ENCODE data around the gene SYNDIG1. TPM values are rescaled to one million over a fixed set of nuclear protein-coding genes. Genes with fewer than 3 reads are reported as not detected.

SYNDIG1 gene
- total and polyA plus RNA-seq, 9 of the 15 experiments (the other 6 are each of a cell fraction or from before 2014, with no cell fraction given): not detected

DNA sequence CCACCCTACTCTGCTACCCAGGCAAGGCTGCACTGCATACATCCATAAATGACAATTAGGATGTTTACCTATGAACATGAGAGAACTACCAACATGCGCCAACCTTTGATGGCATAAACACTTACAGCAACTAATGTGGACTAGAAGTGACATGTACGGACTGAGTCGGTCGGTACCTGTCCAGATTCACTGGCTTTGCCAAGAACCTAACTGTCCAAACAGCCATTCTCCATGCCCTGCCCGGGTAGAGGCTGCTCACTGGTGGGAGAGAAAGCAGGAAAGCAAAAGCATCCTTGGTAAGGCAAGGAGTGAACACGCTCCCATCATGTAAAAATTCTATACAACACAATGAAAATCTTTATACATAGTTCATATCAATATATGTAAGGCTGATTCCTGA is 30.0 kb downstream of the SYNDIG1 start:
- no peaks in the 10 kb centered on the region for H3K4me1 ChIP-seq (replicated peaks in 1 of 2; ENCODE audit: control insufficient read depth in 2 of 2, insufficient read depth in 2 of 2, low read length in 2 of 2)
- H3K27ac ChIP-seq (ENCODE audit: extremely low read depth, low read depth, low read length): no peak overlapping the region
- no peak overlapping the region for H2AFZ ChIP-seq (ENCODE audit: low read depth, low read length)
- no peaks in the 10 kb centered on the region for H3K79me2 ChIP-seq (ENCODE audit: control insufficient read depth, insufficient read depth, low read length)
- H3K9me3 ChIP-seq (replicated peaks; ENCODE audit: control insufficient read depth, insufficient read depth, low read depth, low read length): no peaks in the 10 kb centered on the region
- intact Hi-C loops (cut with micrococcal nuclease) (no loop called here), in situ Hi-C loops (cut with MboI) (no loop called here)
- POLR2A ChIA-PET: no interaction called here
- no peaks in the 10 kb centered on the region for H3K36me3 ChIP-seq (ENCODE audit: control insufficient read depth, insufficient read depth, low read length)
- CTCF ChIA-PET (ENCODE audit: low intra/inter-chr PET ratio): no interaction called here
- no peak for DNase-seq (ENCODE audit: extremely low read depth in 1 of 4, low spot score in 3 of 4)
- H3K9me1 ChIP-seq (ENCODE audit: control insufficient read depth, insufficient read depth, low read length): no peaks in the 10 kb centered on the region
- H3K9ac ChIP-seq (ENCODE audit: insufficient read depth in 1 of 2, low read depth in 2 of 2, low read length in 2 of 2): no peak overlapping the region
- no TSS peak for BruUV-seq (replicated peaks)
- no peak for FAIRE-seq
- no peak overlapping the region for H3K4me3 ChIP-seq
- H3K4me2 ChIP-seq (ENCODE audit: insufficient read depth, low read length): no peak overlapping the region
- ATAC-seq: no peak
- H3K27me3 ChIP-seq (ENCODE audit: control insufficient read depth in 2 of 2, insufficient read depth in 2 of 2, low read length in 2 of 2): no peaks in the 10 kb centered on the region; a peak in 1 of 5 replicates
- 0% methylated on average over 6 of the region's 6 CpGs for WGBS (ENCODE audit: insufficient coverage, low coverage, missing lambda C conversion rate)
- H4K20me1 ChIP-seq (replicated peaks; ENCODE audit: control insufficient read depth, insufficient read depth, low read length): 0 out of 2 replicates have a peak, but pooled peaks cover 3% of the 10 kb centered on the region
- TF ChIP-seq, protein P1, sequence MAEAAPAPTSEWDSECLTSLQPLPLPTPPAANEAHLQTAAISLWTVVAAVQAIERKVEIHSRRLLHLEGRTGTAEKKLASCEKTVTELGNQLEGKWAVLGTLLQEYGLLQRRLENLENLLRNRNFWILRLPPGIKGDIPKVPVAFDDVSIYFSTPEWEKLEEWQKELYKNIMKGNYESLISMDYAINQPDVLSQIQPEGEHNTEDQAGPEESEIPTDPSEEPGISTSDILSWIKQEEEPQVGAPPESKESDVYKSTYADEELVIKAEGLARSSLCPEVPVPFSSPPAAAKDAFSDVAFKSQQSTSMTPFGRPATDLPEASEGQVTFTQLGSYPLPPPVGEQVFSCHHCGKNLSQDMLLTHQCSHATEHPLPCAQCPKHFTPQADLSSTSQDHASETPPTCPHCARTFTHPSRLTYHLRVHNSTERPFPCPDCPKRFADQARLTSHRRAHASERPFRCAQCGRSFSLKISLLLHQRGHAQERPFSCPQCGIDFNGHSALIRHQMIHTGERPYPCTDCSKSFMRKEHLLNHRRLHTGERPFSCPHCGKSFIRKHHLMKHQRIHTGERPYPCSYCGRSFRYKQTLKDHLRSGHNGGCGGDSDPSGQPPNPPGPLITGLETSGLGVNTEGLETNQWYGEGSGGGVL (CRISPR knock-in tag; IDR thresholded peaks at IDR 0.05): no peak
- TF ChIP-seq ARNT (IDR thresholded peaks at IDR 0.05) (no peak), ZFP1 (CRISPR knock-in tag; IDR thresholded peaks at IDR 0.05) (no peak), KLF10 (CRISPR knock-in tag; IDR thresholded peaks at IDR 0.05) (no peak), TOE1 (IDR thresholded peaks at IDR 0.05; ENCODE audit: borderline replicate concordance) (no peak), TOE1 (CRISPR knock-in tag; IDR thresholded peaks at IDR 0.05; ENCODE audit: borderline replicate concordance, low read depth) (no peak), ETV1 (tag; conservative IDR thresholded peaks at IDR 0.05; ENCODE audit: low read depth) (no peak), JUNB (CRISPR knock-in tag; conservative IDR thresholded peaks at IDR 0.05) (no peak), MCM2 (IDR thresholded peaks at IDR 0.05; ENCODE audit: low read depth) (no peak), PTTG1 (tag; IDR thresholded peaks at IDR 0.05; ENCODE audit: low read depth) (no peak), SIN3B (IDR thresholded peaks at IDR 0.05; ENCODE audit: low read depth) (no peak)
- TF ChIP-seq, protein P2, sequence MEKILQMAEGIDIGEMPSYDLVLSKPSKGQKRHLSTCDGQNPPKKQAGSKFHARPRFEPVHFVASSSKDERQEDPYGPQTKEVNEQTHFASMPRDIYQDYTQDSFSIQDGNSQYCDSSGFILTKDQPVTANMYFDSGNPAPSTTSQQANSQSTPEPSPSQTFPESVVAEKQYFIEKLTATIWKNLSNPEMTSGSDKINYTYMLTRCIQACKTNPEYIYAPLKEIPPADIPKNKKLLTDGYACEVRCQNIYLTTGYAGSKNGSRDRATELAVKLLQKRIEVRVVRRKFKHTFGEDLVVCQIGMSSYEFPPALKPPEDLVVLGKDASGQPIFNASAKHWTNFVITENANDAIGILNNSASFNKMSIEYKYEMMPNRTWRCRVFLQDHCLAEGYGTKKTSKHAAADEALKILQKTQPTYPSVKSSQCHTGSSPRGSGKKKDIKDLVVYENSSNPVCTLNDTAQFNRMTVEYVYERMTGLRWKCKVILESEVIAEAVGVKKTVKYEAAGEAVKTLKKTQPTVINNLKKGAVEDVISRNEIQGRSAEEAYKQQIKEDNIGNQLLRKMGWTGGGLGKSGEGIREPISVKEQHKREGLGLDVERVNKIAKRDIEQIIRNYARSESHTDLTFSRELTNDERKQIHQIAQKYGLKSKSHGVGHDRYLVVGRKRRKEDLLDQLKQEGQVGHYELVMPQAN (IDR thresholded peaks at IDR 0.05; ENCODE audit: borderline replicate concordance): no peak
- TF ChIP-seq, protein P3, sequence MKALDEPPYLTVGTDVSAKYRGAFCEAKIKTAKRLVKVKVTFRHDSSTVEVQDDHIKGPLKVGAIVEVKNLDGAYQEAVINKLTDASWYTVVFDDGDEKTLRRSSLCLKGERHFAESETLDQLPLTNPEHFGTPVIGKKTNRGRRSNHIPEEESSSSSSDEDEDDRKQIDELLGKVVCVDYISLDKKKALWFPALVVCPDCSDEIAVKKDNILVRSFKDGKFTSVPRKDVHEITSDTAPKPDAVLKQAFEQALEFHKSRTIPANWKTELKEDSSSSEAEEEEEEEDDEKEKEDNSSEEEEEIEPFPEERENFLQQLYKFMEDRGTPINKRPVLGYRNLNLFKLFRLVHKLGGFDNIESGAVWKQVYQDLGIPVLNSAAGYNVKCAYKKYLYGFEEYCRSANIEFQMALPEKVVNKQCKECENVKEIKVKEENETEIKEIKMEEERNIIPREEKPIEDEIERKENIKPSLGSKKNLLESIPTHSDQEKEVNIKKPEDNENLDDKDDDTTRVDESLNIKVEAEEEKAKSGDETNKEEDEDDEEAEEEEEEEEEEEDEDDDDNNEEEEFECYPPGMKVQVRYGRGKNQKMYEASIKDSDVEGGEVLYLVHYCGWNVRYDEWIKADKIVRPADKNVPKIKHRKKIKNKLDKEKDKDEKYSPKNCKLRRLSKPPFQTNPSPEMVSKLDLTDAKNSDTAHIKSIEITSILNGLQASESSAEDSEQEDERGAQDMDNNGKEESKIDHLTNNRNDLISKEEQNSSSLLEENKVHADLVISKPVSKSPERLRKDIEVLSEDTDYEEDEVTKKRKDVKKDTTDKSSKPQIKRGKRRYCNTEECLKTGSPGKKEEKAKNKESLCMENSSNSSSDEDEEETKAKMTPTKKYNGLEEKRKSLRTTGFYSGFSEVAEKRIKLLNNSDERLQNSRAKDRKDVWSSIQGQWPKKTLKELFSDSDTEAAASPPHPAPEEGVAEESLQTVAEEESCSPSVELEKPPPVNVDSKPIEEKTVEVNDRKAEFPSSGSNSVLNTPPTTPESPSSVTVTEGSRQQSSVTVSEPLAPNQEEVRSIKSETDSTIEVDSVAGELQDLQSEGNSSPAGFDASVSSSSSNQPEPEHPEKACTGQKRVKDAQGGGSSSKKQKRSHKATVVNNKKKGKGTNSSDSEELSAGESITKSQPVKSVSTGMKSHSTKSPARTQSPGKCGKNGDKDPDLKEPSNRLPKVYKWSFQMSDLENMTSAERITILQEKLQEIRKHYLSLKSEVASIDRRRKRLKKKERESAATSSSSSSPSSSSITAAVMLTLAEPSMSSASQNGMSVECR (CRISPR knock-in tag; IDR thresholded peaks at IDR 0.05): no peak
- TF ChIP-seq, protein P4, sequence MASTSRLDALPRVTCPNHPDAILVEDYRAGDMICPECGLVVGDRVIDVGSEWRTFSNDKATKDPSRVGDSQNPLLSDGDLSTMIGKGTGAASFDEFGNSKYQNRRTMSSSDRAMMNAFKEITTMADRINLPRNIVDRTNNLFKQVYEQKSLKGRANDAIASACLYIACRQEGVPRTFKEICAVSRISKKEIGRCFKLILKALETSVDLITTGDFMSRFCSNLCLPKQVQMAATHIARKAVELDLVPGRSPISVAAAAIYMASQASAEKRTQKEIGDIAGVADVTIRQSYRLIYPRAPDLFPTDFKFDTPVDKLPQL (IDR thresholded peaks at IDR 0.05; ENCODE audit: extremely low read depth, insufficient read length): no peak
